ENCODE results near the gene WASHC2A. TPM values are rescaled to one million over a fixed set of nuclear protein-coding genes. Genes with fewer than 3 reads are reported as not detected.
A peak's percentile ranks its signal among the peaks of the same experiment; 100 is the strongest.
"Not testable (repeated sequence)": the region's sequence is repeated elsewhere in the genome, so short reads cannot be mapped to it uniquely, and the experiment has no call there.

The WASHC2A gene
- total RNA-seq, 2 donors from 2014 or later = 78.9 to 183 TPM

DNA sequence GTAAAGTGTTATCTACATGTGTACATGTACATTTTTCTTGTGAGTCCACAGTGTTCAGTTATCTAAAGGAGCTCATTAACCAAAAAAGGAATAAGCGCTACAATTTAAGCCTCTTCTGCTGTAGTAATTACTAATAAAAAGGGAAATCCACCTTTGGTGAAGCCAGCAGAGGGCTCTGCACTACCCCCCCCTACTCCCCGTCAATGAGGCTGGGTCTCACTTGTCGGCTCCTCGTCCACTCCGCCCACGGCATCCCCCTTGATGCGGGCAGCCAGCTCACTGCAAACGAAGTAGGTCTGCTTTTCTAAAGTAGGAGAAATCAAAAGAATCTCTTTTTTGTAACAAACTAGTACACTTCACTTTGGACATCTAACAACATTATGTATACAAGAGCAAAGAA, 4.7 kb upstream of the WASHC2A start:
- H3K4me1 ChIP-seq = no peaks in the 10 kb centered on the region
- H3K9me3 ChIP-seq = no peaks in the 10 kb centered on the region
- no peaks in the 10 kb centered on the region for H3K27me3 ChIP-seq
- H3K27ac ChIP-seq = peak overlapping the region in 1 of 2 donors; percentile 61
- H3K4me3 ChIP-seq = no peak overlapping the region
- no peaks in the 10 kb centered on the region for H3K36me3 ChIP-seq
- DNase-seq (ENCODE audit: low spot score) = no peak
- no peak for TF ChIP-seq CTCF (IDR thresholded peaks at IDR 0.05)

GRCh38 chr10:50068352-50068659, 552 bp downstream of the WASHC2A start:
- not testable (repeated sequence) for H3K9me3 ChIP-seq; H3K36me3 ChIP-seq; H3K4me1 ChIP-seq; DNase-seq (ENCODE audit: low spot score); H3K27me3 ChIP-seq
- peak overlapping the region; percentile 69 to 76 for H3K4me3 ChIP-seq
- H3K27ac ChIP-seq = peak overlapping the region; percentile 68 to 76

GRCh38 chr10:50075139-50075538, 7.4 kb downstream of the WASHC2A start:
- H3K36me3 ChIP-seq; H3K9me3 ChIP-seq; H3K27ac ChIP-seq; H3K27me3 ChIP-seq; H3K4me1 ChIP-seq; DNase-seq (ENCODE audit: low spot score); H3K4me3 ChIP-seq: not testable (repeated sequence)

DNA sequence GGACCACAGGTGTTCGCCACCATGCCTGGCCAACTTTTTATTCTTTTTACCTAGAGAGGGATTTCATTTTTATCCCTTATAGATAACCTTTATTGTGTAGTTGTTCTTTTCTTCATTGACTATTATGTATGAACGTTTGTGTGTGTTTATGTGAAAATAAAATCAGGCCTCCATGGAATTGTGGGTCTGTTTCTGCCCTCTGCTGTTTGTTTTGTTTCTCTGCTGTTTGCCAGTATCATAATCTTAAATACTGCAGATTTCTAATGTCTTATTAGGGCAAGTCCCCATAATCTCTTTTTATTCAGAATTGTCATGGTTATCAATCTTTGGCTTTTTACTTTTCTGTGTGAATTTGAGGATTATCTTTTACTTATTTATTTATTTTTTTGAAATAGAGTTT, 7.8 kb downstream of the WASHC2A start:
- not testable (repeated sequence) for H3K27me3 ChIP-seq; H3K9me3 ChIP-seq; H3K4me1 ChIP-seq; H3K36me3 ChIP-seq; H3K4me3 ChIP-seq; DNase-seq (ENCODE audit: low spot score); H3K27ac ChIP-seq

- H3K36me3 ChIP-seq; H3K27me3 ChIP-seq; H3K4me1 ChIP-seq; H3K4me3 ChIP-seq; H3K27ac ChIP-seq; H3K9me3 ChIP-seq; DNase-seq (ENCODE audit: low spot score): not testable (repeated sequence)
Measured at GRCh38 chr10:50091304-50091703, 23.6 kb downstream of the WASHC2A start.

DNA sequence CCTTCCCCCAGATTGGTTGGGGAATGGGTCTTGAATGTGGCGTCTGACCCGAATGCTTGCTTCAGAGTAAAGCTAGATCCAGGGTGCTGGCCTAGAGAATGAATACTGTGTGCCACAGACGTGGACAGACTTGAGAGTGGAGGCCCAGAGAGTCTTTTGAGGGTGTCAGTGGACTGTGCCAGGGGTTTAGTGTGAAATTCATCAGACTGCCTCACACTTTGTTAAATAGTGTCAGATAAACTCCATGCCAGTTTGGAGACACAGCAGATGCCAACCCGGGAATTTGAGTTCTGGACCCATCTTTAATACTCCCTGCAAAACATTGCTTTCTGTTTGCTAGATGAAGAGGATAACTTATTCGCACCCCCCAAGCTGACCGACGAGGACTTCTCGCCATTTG, 25.2 kb downstream of the WASHC2A start:
- not testable (repeated sequence) for H3K4me3 ChIP-seq; H3K36me3 ChIP-seq; H3K9me3 ChIP-seq; H3K27me3 ChIP-seq; H3K4me1 ChIP-seq; DNase-seq (ENCODE audit: low spot score)
- peak overlapping the region in 1 of 2 donors; percentile 31 for H3K27ac ChIP-seq

DNA sequence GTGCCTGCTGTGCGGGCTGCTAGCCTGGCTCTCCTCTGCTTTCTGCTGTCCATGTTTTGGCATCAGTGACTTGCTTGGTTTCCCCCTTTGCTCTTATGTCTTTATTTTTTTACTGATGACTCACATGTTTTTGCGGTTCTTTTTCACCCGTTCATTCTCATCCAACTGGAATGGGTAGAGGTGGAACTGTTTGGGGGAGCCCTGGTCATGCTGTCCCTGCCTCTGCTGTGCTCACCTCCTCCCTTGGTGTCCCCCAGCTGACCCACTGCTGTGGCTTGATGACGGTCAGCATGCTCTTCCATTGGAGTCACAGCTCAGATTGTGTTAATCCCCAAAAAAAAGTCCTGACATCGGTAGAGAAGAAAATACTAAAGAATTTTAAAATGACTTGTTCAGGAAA, 26.9 kb downstream of the WASHC2A start:
- H3K36me3 ChIP-seq; H3K9me3 ChIP-seq; DNase-seq (ENCODE audit: low spot score): not testable (repeated sequence)

GRCh38 chr10:50095402-50095801, 27.6 kb downstream of the WASHC2A start:
- not testable (repeated sequence) for H3K36me3 ChIP-seq; H3K9me3 ChIP-seq; H3K4me1 ChIP-seq; DNase-seq (ENCODE audit: low spot score); H3K27me3 ChIP-seq; H3K4me3 ChIP-seq
- peak overlapping the region in 1 of 2 donors; percentile 29 for H3K27ac ChIP-seq

More for the DNA sequence above, 26.9 kb downstream of the WASHC2A start:
- not testable (repeated sequence) for H3K27ac ChIP-seq, H3K4me3 ChIP-seq, H3K4me1 ChIP-seq, H3K27me3 ChIP-seq

GRCh38 chr10:50096722-50097121, 29.0 kb downstream of the WASHC2A start:
- peak overlapping the region in 1 of 2 donors; percentile 60 for H3K27ac ChIP-seq
- not testable (repeated sequence) for DNase-seq (ENCODE audit: low spot score); H3K9me3 ChIP-seq; H3K27me3 ChIP-seq; H3K4me1 ChIP-seq; H3K4me3 ChIP-seq
- peaks cover 11% of the 10 kb centered on the region for H3K36me3 ChIP-seq

GRCh38 chr10:50098645-50099044, 30.9 kb downstream of the WASHC2A start:
- not testable (repeated sequence) for H3K4me3 ChIP-seq; H3K4me1 ChIP-seq; H3K27me3 ChIP-seq; H3K9me3 ChIP-seq; DNase-seq (ENCODE audit: low spot score); H3K27ac ChIP-seq
- peaks cover 16% of the 10 kb centered on the region for H3K36me3 ChIP-seq

DNA sequence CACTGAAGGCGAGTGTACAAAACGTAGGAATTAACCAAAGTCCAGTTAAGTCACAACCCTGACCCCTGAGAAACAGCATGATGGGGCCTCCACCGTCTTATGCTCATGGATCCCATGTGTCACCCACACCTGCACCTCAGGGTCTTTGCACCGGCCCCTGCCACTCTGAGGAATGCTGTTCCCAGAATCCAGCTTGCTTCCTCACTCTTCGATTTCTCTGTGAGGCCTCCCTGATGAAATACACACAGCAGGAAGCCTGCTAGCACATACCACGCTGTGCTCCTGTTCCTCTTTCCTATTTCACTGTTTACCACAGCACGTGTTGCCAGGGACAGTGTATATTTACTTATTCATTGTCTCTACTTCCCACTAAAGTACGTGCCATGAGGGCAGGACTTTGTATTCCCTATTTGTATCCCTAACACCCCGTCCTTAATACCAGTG, 33.4 kb downstream of the WASHC2A start:
- not testable (repeated sequence) for H3K4me3 ChIP-seq; DNase-seq (ENCODE audit: low spot score)
- peaks cover 16% of the 10 kb centered on the region for H3K36me3 ChIP-seq

DNA sequence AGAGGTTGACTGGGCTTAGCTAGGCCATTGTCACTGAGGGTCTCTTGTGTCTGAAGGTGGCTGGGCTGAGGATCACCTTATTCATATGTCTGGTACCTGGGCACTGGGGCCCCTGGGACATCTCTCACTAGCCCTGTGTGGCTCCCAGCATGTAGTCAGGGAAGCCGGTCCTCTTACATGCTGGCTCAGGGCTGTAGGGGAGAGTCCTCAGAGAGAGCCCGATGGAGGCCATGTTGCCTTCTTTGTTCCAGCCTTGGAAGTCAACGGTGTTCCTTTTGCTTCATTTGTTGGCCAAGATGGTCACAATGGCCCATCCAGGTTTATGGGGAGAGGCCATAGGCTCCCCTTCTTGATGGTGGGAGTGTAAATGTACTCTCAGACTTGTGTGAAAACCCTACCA, 34.0 kb downstream of the WASHC2A start:
- H3K4me3 ChIP-seq; H3K27me3 ChIP-seq; H3K4me1 ChIP-seq; H3K9me3 ChIP-seq; DNase-seq (ENCODE audit: low spot score): not testable (repeated sequence)
- Histone ChIP-seq H3K27ac (peak overlapping the region in 1 of 2 donors; percentile 76), H3K36me3 (peaks cover 16% of the 10 kb centered on the region)

More for the DNA sequence above, 33.4 kb downstream of the WASHC2A start:
- peak overlapping the region; percentile 32 to 76 for H3K27ac ChIP-seq
- H3K27me3 ChIP-seq, H3K4me1 ChIP-seq, H3K9me3 ChIP-seq: not testable (repeated sequence)

DNA sequence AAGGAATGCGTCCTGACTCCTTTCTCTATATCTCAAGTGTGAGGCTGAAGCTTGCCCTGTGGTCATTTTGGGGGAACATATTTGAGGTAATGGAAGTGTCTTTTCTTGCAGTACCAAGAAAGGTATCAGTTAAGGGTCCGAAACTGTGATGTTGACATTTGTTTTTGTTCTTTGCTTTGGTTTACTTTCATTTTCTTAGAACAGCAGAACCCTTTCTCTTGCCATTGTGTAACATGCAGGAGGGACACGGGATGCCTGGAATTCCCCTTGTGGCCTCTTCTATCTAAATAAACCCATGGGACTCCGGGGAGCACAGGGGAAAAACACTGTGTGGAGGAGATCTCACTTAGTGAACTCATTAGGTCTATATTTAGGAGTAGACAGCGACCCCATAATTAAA, 34.5 kb downstream of the WASHC2A start:
- H3K4me1 ChIP-seq; DNase-seq (ENCODE audit: low spot score); H3K27me3 ChIP-seq; H3K27ac ChIP-seq; H3K9me3 ChIP-seq; H3K4me3 ChIP-seq: not testable (repeated sequence)
- peaks cover 16% of the 10 kb centered on the region for H3K36me3 ChIP-seq

DNA sequence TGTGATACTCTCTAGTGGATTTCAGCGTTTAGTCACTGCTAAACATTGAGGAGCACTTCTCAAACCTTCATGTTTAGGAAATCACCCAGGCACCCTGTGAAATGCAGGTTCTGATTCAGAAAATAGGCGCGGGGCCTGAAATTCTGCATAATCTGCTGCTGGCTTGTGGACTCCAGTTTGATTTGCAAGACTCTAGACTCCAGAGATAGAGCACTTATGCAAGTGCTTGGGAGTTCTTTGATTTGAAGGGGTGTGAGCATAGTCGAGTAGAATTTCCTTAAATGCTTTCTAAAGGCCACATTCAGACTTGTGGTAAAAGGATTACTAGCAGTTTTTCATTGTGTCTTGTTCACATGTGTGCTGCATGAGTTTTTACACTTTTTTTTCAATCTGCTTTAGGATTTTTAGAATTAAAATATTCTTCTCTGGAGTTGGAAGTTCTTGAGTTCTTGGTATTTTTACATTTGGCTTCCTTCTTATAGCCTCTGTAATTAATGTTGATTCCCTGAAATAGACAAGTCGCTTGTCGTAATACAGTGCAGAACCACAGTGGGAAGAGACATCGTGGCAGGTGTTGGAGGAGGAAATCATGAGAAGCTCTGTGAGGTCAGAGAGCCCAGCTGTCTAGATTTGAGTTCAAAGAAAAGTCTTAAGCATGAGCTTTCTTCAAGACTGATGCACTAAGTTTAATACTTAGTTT, 41.4 kb downstream of the WASHC2A start:
- H3K4me1 ChIP-seq; H3K27me3 ChIP-seq; H3K36me3 ChIP-seq; DNase-seq (ENCODE audit: low spot score); H3K9me3 ChIP-seq; H3K27ac ChIP-seq; H3K4me3 ChIP-seq: not testable (repeated sequence)

Measured in right atrium auricular region (tissue), 2 donors.